Stimulated activated CD8-positive, alpha-beta memory T cell treated with anti-CD3 and anti-CD28 coated beads, Interleukin-15, amount 100 ng/mL, for 48 hours (primary cell): ENCODE results near the gene EDDM13.
"Not testable (repeated sequence)": the region's sequence is repeated elsewhere in the genome, so short reads cannot be mapped to it uniquely, and the experiment has no call there.

Source experiments
- DNase-seq, 2 donors: peaks; one replicate each; pipeline ENCODE4 v3.0.0-alpha.2; 2020; ENCODE audit warnings: low read depth in 2 of 2

Gene EDDM13

DNA sequence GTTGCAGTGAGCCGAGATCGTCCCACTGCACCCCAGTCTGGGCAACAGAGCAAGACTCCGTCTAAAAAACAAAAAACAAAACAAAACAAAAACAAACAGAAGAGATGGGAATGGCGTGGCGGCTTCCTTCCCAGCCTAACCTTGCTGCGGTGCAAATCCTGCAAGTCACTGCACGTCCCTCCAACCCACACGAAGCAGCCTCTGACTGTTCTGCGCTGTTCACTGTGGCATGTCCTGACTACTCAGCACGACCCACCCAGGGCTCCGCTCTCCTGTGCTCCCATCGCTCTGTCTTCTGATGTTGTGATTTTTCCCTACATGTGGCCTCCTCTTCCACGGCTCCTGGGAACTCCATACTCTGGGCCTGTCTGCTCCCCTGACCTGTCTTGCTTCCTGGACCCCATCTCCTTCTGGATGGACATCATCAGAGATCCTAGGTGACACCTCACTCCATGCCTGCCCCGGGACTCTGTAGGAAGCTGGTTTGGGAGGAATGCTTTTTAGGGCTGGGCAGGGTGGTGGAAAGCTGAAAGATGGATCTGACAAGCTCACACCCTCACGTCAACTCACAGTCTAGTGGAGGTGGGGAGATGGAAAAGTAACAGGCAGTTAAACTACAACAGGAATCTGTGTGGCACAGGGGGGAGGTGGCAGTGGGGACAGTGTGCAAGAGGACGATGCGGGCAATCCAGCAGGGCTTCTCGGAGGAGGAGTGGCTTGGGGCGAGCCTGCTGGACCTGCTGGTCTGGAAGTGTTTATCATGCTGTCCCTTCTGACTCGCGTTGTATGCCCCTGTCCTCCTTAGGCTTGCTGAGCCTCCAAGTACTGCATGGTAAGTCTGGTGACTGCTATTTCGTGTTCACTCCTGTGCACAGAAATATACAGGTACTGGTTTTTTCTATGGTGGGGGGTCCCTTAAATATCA lies 23.2 kb downstream of the EDDM13 start:
- no peak for DNase-seq

GRCh38 chr19:56297010-56297409 lies 24.5 kb downstream of the EDDM13 start:
- DNase-seq = no peak

- DNase-seq = no peak
Measured at GRCh38 chr19:56299688-56300087, 27.1 kb downstream of the EDDM13 start.

- DNase-seq = no peak
Measured at GRCh38 chr19:56301155-56301554, 28.6 kb downstream of the EDDM13 start.

DNA sequence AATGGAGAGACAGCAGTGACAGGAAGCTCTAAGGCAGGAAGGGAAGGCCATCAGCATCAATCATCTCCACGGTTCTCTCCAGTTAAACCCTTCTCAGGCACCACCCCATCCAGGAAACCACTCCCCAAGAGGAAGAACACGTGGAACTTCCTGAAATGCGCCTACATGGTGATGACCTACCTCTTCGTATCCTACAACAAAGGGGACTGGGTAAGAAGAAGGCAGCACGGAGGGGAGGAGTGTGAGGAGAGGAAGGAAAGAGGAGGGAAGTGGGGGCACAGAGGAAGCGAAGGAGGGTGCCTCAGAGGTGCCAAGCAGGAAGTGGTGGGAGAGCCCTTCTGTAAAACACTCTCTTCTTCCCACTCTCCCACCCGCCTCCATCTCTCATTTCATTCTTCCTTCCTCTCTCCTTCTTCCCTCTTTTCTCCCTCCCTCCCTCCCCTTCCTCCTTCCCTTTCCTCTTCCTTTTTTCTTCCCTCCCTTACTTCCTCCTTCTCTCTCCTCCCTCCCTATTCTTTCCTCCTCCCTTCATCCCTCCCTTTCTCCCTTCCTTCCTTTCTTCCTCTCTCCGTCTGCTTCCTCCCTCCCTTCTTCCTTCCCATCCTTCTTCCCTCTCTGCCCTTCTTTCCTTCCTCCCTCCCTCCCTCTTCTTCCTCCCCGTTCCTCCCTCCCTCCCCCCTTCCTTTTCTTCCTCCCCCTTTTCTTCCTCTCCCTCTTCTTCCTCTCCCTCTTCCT lies 29.5 kb downstream of the EDDM13 start:
- no peak for DNase-seq

GRCh38 chr19:56304243-56304642 lies 31.7 kb downstream of the EDDM13 start:
- no peak for DNase-seq

- no peak for DNase-seq
Measured at GRCh38 chr19:56306016-56306415, 33.5 kb downstream of the EDDM13 start.

DNA sequence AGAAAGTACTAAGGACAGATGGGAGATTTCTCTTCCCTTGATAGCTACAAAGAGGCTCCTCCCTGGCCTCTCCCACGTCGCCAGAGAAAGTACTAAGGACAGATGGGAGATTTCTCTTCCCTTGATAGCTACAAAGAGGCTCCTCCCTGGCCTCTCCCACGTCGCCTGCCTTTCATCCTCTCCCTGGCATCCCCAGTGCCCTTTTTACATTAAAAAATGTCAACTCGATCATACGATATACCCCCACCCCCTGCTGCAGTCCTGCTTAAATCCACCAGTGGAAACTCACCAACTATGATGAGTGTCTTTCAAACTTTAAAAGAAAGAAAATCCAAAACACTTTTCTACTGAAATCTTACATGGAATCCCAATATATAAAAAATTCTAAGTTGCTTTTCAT lies 34.5 kb downstream of the EDDM13 start:
- not testable (repeated sequence) for DNase-seq

GRCh38 chr19:56308792-56309191 lies 36.2 kb downstream of the EDDM13 start:
- no peak for DNase-seq

- peak; percentile 36 to 49 for DNase-seq
Measured at GRCh38 chr19:56309511-56310185, 37.1 kb downstream of the EDDM13 start.

DNA sequence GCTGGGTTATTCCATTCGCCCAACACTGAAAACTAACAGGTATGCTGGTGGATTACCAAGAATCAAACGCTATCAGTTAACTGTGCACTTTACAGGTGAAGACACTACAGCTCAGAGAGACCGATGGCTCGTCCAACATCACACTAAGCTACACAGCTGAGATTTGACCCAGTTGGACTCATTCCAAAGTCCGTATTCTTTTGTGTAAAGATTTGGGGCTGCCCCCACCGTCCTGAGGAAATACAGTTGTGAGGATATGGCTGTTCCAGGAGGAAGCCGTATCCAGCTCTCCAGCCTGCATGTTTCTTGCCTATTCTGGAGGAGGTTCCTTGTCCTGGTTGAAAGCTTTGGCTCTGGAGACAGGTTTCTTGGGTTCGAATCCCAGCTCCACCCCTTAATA lies 37.9 kb downstream of the EDDM13 start:
- no peak for DNase-seq

- no peak for DNase-seq
Measured at GRCh38 chr19:56312342-56312741, 39.8 kb downstream of the EDDM13 start.

GRCh38 chr19:56312787-56313657 lies 40.5 kb downstream of the EDDM13 start:
- no peak for DNase-seq

- DNase-seq = no peak
Measured at GRCh38 chr19:56314018-56314380, 41.5 kb downstream of the EDDM13 start.

DNA sequence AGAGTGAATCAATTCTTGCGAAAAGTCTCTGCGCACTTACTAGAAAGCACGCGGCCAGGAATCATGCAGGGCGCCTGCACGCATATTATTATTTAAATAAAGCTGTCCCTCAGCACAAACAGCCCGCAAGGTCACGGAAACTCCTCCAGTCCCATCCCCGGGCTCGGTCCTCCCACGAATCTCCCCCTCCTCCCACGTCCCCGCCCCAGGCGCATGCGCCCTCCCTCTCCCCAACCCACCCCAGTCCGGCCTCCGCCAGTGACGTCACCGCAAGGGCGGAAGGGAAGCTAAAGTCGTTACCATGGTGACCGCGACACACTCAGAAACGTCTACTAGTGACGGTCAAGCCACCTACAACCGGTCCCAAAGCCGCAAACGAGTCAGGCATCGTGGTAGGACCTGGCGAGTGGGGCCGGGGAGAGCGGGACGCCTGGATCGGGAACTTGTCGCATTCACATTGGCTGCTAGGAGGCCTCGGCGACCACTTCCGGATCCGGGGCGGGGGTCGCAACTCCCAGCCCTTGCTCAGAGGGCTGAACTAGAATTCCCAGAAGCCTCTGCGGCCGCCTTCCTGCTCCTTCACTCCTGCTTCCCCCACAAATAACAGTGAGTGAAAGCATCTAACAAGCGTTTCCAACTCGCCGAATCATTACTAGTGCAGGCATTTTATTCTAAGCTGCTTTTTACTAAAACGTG lies 42.0 kb downstream of the EDDM13 start, which contains the start of gene ZSCAN5A:
Gene ZSCAN5A (minus strand): TSS at position 459 of the 696 bp plus-strand sequence. CDS start 89,793 bp downstream, outside the sequence.
- DNase-seq = peak; percentile 92 to 93

- peak; percentile 83 to 84 for DNase-seq
Measured at GRCh38 chr19:56315077-56315828, 42.7 kb downstream of the EDDM13 start.

- DNase-seq = no peak
Measured at GRCh38 chr19:56316728-56317127, 44.2 kb downstream of the EDDM13 start.

DNA sequence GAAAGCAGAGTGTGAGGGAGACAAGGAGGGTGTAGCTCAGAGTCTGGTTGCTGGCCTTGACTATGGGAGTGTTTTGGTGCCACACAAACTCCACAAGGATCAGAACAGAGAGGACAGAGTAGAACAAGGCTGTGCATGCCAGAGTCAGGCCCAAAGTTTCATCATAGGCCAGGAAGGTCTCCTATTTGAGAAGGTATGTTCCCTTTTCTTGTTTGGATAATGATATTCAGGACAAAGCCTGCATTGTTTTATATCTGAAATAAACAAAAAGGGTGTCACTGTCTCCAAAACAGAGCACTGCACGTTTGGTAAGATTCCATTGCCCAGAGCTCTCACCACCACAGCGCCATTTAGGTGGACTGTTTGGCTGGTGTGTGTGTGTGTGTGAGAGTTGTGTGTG lies 45.2 kb downstream of the EDDM13 start:
- no peak for DNase-seq

DNA sequence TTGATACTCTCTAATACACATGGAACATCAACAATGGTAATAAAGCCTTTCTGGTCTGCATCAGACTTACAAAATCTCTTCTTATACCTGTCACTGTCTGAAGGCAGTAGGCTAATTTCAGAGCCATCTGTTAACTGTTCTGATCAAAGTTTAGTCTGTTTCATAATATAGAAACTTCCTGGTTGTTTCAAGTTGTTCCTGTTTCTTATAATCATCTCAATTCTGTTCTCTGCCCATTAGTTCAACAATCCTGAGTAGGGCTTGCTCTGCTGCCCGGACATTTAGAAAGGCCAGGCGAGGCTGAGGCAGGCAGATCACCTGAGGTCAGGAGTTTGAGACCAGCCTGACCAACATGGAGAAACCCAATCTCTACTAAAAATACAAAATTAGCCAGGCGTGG lies 47.4 kb downstream of the EDDM13 start:
- no peak for DNase-seq
